Measurements from ENCODE around the gene TMEM181.

GRCh38 chr6:158597565-158597964 lies 37.7 kb downstream of the TMEM181 start:
- no peak for TF ChIP-seq YY1 (IDR thresholded peaks at IDR 0.05; ENCODE audit: low read depth)
- no peak for TF ChIP-seq CTCF (IDR thresholded peaks at IDR 0.05)
- TF ChIP-seq JUND (IDR thresholded peaks at IDR 0.05): no peak
